Fibroblast of lung (primary cell): ENCODE results near the gene PPM1D. TPM values are rescaled to one million over a fixed set of nuclear protein-coding genes. Genes with fewer than 3 reads are reported as not detected.

Experiments used
- DNase-seq, 2 donors: peaks; one replicate each; pipeline versions ENCODE4 v3.0.0 to v3.0.0-alpha.2; 2010; ENCODE audit warnings: low read depth in 2 of 2
- H2AFZ ChIP-seq: 2 replicates; pipeline ENCODE4 v1.5.1; 2012; ENCODE audit warnings: low read length, control low read depth, inconsistent platforms
- H3K27ac ChIP-seq: 2 replicates; pipeline ENCODE4 v1.5.1; 2011; ENCODE audit warnings: low read length, control low read depth; ENCODE audit not compliant: insufficient read depth
- H3K27me3 ChIP-seq: 2 replicates; pipeline ENCODE4 v1.5.1; 2011; ENCODE audit warnings: mild to moderate bottlenecking, low read length; ENCODE audit not compliant: control insufficient read depth, insufficient read depth
- H3K36me3 ChIP-seq: 2 replicates; pipeline ENCODE4 v1.5.1; 2011; ENCODE audit warnings: low read length; ENCODE audit not compliant: control insufficient read depth, insufficient read depth
- H3K4me1 ChIP-seq: 2 replicates; pipeline ENCODE4 v1.5.1; 2011; ENCODE audit warnings: low read length; ENCODE audit not compliant: control insufficient read depth, insufficient read depth; ENCODE audit errors: extremely low read depth
- H3K4me2 ChIP-seq: 2 replicates; pipeline ENCODE4 v1.5.1; 2011; ENCODE audit warnings: low read length, control low read depth; ENCODE audit not compliant: insufficient read depth; ENCODE audit errors: extremely low read depth
- H3K4me3 ChIP-seq, 4 experiments: fragments of 200-600 bp in 1 of 4; sonication (generic) in 1 of 4; replicated peaks in 1 of 4; 2 replicates each; pipeline ENCODE4 v1.5.1; 2011 to 2016; ENCODE audit warnings: low read length in 4 of 4, low read depth in 3 of 4, mild to moderate bottlenecking in 3 of 4, control low read depth in 2 of 4, inconsistent platforms in 1 of 4, mixed read lengths in 1 of 4; ENCODE audit not compliant: insufficient read depth in 1 of 4; ENCODE audit errors: control extremely low read depth in 1 of 4
- H3K79me2 ChIP-seq: 2 replicates; pipeline ENCODE4 v1.5.1; 2012; ENCODE audit warnings: mild to moderate bottlenecking, low read length, inconsistent platforms; ENCODE audit not compliant: control insufficient read depth, insufficient read depth
- H3K9ac ChIP-seq: 2 replicates; pipeline ENCODE4 v1.5.1; 2011; ENCODE audit warnings: mild to moderate bottlenecking, low read length, control low read depth; ENCODE audit not compliant: insufficient read depth
- H3K9me3 ChIP-seq: 2 replicates; pipeline ENCODE4 v1.5.1; 2012; ENCODE audit warnings: low read depth, low read length; ENCODE audit not compliant: control insufficient read depth, insufficient read depth
- H4K20me1 ChIP-seq: 2 replicates; pipeline ENCODE4 v1.5.1; 2011; ENCODE audit warnings: low read length; ENCODE audit not compliant: control insufficient read depth, insufficient read depth; ENCODE audit errors: extremely low read depth
- CTCF ChIP-seq, 2 donors: IDR thresholded peaks in 1 of 2; conservative IDR thresholded peaks in 1 of 2; 1 replicate in 1 of 2; 2 replicates in 1 of 2; pipeline ENCODE4 v1.5.1; 2011 to 2012; ENCODE audit warnings: low read length in 2 of 2, control low read depth in 1 of 2, inconsistent platforms in 1 of 2, low read depth in 1 of 2, mild to moderate bottlenecking in 1 of 2
- EZH2 ChIP-seq: IDR thresholded peaks from 2 replicates; pipeline ENCODE4 v1.5.1; 2012; ENCODE audit warnings: low read length, control low read depth, mild to moderate bottlenecking; ENCODE audit errors: missing control alignments
- polyA plus RNA-seq, 2 donors: library from polyadenylated mRNA; depleted of rRNA in 1 of 2; stranded (reverse) in 1 of 2; unstranded in 1 of 2; fragments of >200 nt; gene quantifications; 2 replicates each; pipeline ENCODE4 v1.2.1, GENCODE V29; 2011 to 2012; ENCODE audit warnings: missing spikeins in 1 of 2
- total RNA-seq: library from RNA; depleted of rRNA; stranded (reverse); fragments of >200 nt; gene quantifications from 2 replicates; pipeline ENCODE4 v1.2.1, GENCODE V29; 2014

PPM1D gene
- total and polyA plus RNA-seq, 2 donors (not counting 1 experiment from before 2014, with no cell fraction given): 6.8 to 12.4 TPM

GRCh38 chr17:60659156-60659555 lies 59.2 kb downstream of the PPM1D start:
- H3K9me3 ChIP-seq: no peaks in the 10 kb centered on the region
- H4K20me1 ChIP-seq: no peaks in the 10 kb centered on the region
- H3K4me3 ChIP-seq: no peak overlapping the region
- no peak overlapping the region for H3K9ac ChIP-seq
- H3K36me3 ChIP-seq: no peaks in the 10 kb centered on the region
- H3K27me3 ChIP-seq: no peaks in the 10 kb centered on the region
- H3K4me1 ChIP-seq: no peaks in the 10 kb centered on the region
- no peak overlapping the region for H3K4me2 ChIP-seq
- no peak overlapping the region for H2AFZ ChIP-seq
- H3K79me2 ChIP-seq: no peaks in the 10 kb centered on the region
- TF ChIP-seq CTCF (conservative IDR thresholded peaks at IDR 0.05 in 1 of 2, IDR thresholded peaks at IDR 0.05 in 1 of 2; ENCODE audit: low read depth in 1 of 2, low read length in 2 of 2): no peak
- TF ChIP-seq EZH2: no peak
- H3K27ac ChIP-seq: no peak overlapping the region
- no peak for DNase-seq

- H4K20me1 ChIP-seq: no peaks in the 10 kb centered on the region
- no peak overlapping the region for H2AFZ ChIP-seq
- H3K9me3 ChIP-seq: no peaks in the 10 kb centered on the region
- H3K4me2 ChIP-seq: no peak overlapping the region
- DNase-seq: no peak
- TF ChIP-seq CTCF (conservative IDR thresholded peaks at IDR 0.05 in 1 of 2, IDR thresholded peaks at IDR 0.05 in 1 of 2; ENCODE audit: low read depth in 1 of 2, low read length in 2 of 2): no peak
- no peak for TF ChIP-seq EZH2
- H3K9ac ChIP-seq: no peak overlapping the region
- H3K4me1 ChIP-seq: no peaks in the 10 kb centered on the region
- no peak overlapping the region for H3K4me3 ChIP-seq
- H3K79me2 ChIP-seq: no peaks in the 10 kb centered on the region
- H3K36me3 ChIP-seq: no peaks in the 10 kb centered on the region
- H3K27ac ChIP-seq: no peak overlapping the region
- H3K27me3 ChIP-seq: no peaks in the 10 kb centered on the region
Observed at GRCh38 chr17:60661489-60661888, 61.5 kb downstream of the PPM1D start.

GRCh38 chr17:60664022-60664421 lies 64.0 kb downstream of the PPM1D start:
- H3K27ac ChIP-seq: no peak overlapping the region

More at GRCh38 chr17:60664022-60664421, 64.0 kb downstream of the PPM1D start:
- Histone ChIP-seq H4K20me1 (no peaks in the 10 kb centered on the region), H3K4me3 (no peak overlapping the region), H3K4me1 (no peaks in the 10 kb centered on the region), H3K4me2 (no peak overlapping the region), H2AFZ (no peak overlapping the region), H3K36me3 (no peaks in the 10 kb centered on the region), H3K9ac (no peak overlapping the region), H3K27me3 (no peaks in the 10 kb centered on the region), H3K79me2 (no peaks in the 10 kb centered on the region), H3K9me3 (no peaks in the 10 kb centered on the region)
- peak in 1 of 2 donors; percentile 13 for DNase-seq
- no peak for TF ChIP-seq EZH2
- TF ChIP-seq CTCF (conservative IDR thresholded peaks at IDR 0.05 in 1 of 2, IDR thresholded peaks at IDR 0.05 in 1 of 2; ENCODE audit: low read depth in 1 of 2, low read length in 2 of 2): no peak
